NCI-H748 (cell line): ENCODE results near the gene HOMER1.

ENCODE experiments used
- DNase-seq: peaks from one replicate; lab custom pipeline; 2025; ENCODE audit not compliant: unreplicated experiment; lab: John Stamatoyannopoulos, UW

The HOMER1 gene

GRCh38 chr5:79329453-79329852 lies 184.5 kb downstream of the HOMER1 start:
- DNase-seq, result no peak
